Measurements from ENCODE around the gene CLDND1. TPM values are rescaled to one million over a fixed set of nuclear protein-coding genes. Genes with fewer than 3 reads are reported as not detected.

Gene CLDND1
- total and polyA plus RNA-seq, 2 of the 13 experiments (the other 11 are each of a cell fraction or from before 2014, with no cell fraction given), result 50.8 to 121 TPM

GRCh38 chr3:98529856-98530459, 7.3 kb upstream of the CLDND1 start:
- H3K27me3 ChIP-seq (ENCODE audit: control insufficient read depth in 1 of 2, insufficient read depth in 2 of 2, low read length in 2 of 2), result 0 out of 5 replicates have a peak, but pooled peaks cover 0 to 4% of the 10 kb centered on the region in 2 experiments
- no peaks in the 10 kb centered on the region for H4K20me1 ChIP-seq (ENCODE audit: insufficient read depth, low read length)
- H3K9ac ChIP-seq (ENCODE audit: insufficient read depth, low read depth, low read length), result no peak overlapping the region
- no peak overlapping the region for H3K4me2 ChIP-seq (ENCODE audit: low read depth, low read length)
- no TSS peak for BruUV-seq (replicated peaks)
- in situ Hi-C loops (cut with HindIII; ENCODE audit: extremely low pct_ligation_motif_present, low pct_unique_long_range_greater_than_20kb), result loop anchor here (10.0 kb wide), 1 partner anchor 45 kb away; no protein-coding TSS in a partner anchor
- ChIA-PET CTCF (ENCODE audit: low intra/inter-chr PET ratio, low total read pairs) (no interaction called here), POLR2A (no interaction called here)
- no peak overlapping the region for H3K4me3 ChIP-seq (replicated peaks in 1 of 3; ENCODE audit: insufficient read depth in 1 of 3, low read depth in 2 of 3, low read length in 3 of 3)
- no peaks in the 10 kb centered on the region for H3K36me3 ChIP-seq (replicated peaks in 1 of 2; ENCODE audit: control insufficient read depth in 1 of 2, insufficient read depth in 2 of 2, low read length in 2 of 2)
- H3K79me2 ChIP-seq (ENCODE audit: insufficient read depth, low read length), result no peaks in the 10 kb centered on the region
- no peak overlapping the region for H3K27ac ChIP-seq (ENCODE audit: extremely low read length, insufficient read depth, low read length)
- no peak for DNase-seq (ENCODE audit: low spot score)
- no peak for FAIRE-seq
- peaks cover 18% of the 10 kb centered on the region for H3K4me1 ChIP-seq (ENCODE audit: insufficient read depth, low read length)
- 96% methylated on average over 8 of the region's 8 CpGs for WGBS (ENCODE audit: low lambda C conversion rate)
- no peak for ATAC-seq
- no peak overlapping the region for H2AFZ ChIP-seq (ENCODE audit: low read length)
- intact Hi-C loops (cut with micrococcal nuclease; ENCODE audit: unreplicated experiment), result loop anchor here (10.0 kb wide), 2 partner anchors 285 to 765 kb away; partner anchors contain the start of gene ARL6
- H3K9me3 ChIP-seq (ENCODE audit: low read length), result no peaks in the 10 kb centered on the region
- TF ChIP-seq NFKB2 (CRISPR knock-in tag; IDR thresholded peaks at IDR 0.05; ENCODE audit: borderline replicate concordance) (no peak), TFE3 (CRISPR knock-in tag; IDR thresholded peaks at IDR 0.05) (no peak), ZSCAN22 (CRISPR knock-in tag; IDR thresholded peaks at IDR 0.05) (no peak), BCLAF1 (IDR thresholded peaks at IDR 0.05) (no peak), GABPA (IDR thresholded peaks at IDR 0.05; ENCODE audit: low read depth, low read length) (no peak), GABPA (CRISPR knock-in tag; IDR thresholded peaks at IDR 0.05; ENCODE audit: low read depth) (no peak), FOSL1 (CRISPR knock-in tag; IDR thresholded peaks at IDR 0.05; ENCODE audit: borderline replicate concordance) (no peak), TCF7L2 (IDR thresholded peaks at IDR 0.05; ENCODE audit: low read depth, low read length) (no peak), FOXK1 (CRISPR knock-in tag; IDR thresholded peaks at IDR 0.05; ENCODE audit: borderline replicate concordance, low read depth) (no peak), ZNF160 (CRISPR knock-in tag; IDR thresholded peaks at IDR 0.05) (no peak), ZNF883 (CRISPR knock-in tag; IDR thresholded peaks at IDR 0.05; ENCODE audit: not compliant biosample characterization) (no peak), PHF20 (CRISPR knock-in tag; IDR thresholded peaks at IDR 0.05) (no peak), ZNF644 (CRISPR knock-in tag; IDR thresholded peaks at IDR 0.05; ENCODE audit: low read depth) (no peak), ZNF484 (CRISPR knock-in tag; IDR thresholded peaks at IDR 0.05; ENCODE audit: borderline replicate concordance, low read depth) (no peak), ZNF17 (CRISPR knock-in tag; IDR thresholded peaks at IDR 0.05) (no peak), ATF3 (CRISPR knock-in tag; IDR thresholded peaks at IDR 0.05) (no peak), PAXIP1 (CRISPR knock-in tag; conservative IDR thresholded peaks at IDR 0.05) (no peak)

Data from HepG2 (cell line).